ENCODE results near the gene E2F4. TPM values are rescaled to one million over a fixed set of nuclear protein-coding genes. Genes with fewer than 3 reads are reported as not detected.

E2F4 gene
- total and polyA plus RNA-seq, 2 of the 8 experiments (the other 6 are each of a cell fraction or from before 2014, with no cell fraction given), result 79.9 to 157 TPM

GRCh38 chr16:67145746-67146145 is 46.2 kb upstream of the E2F4 start:
- POLR2A ChIA-PET (ENCODE audit: partially characterized antibody), result interaction anchor here (1.0 kb wide), 1 partner anchor 26 kb away, joined by 3 read pairs; no protein-coding TSS in a partner anchor

More at GRCh38 chr16:67145746-67146145, 46.2 kb upstream of the E2F4 start:
- no peak overlapping the region for H2AFZ ChIP-seq (ENCODE audit: low read length)
- H2BK15ac ChIP-seq (ENCODE audit: low read length), result no peak overlapping the region
- H3K23ac ChIP-seq (ENCODE audit: insufficient read length), result no peak overlapping the region
- H3K36me3 ChIP-seq (ENCODE audit: control insufficient read depth in 2 of 4, insufficient read depth in 4 of 4, low read length in 3 of 4), result peaks cover 13 to 42% (median 33%) of the 10 kb centered on the region in 4 experiments; a peak in 7 of 8 replicates
- H3K27me3 ChIP-seq (replicated peaks in 1 of 4; ENCODE audit: control insufficient read depth in 3 of 4, extremely low read depth in 1 of 4, insufficient read depth in 3 of 4, low read length in 3 of 4), result peaks cover 0 to 6% (median under 1%) of the 10 kb centered on the region in 4 experiments; a peak in 4 of 7 replicates
- H3K79me1 ChIP-seq (ENCODE audit: low read depth, low read length), result no peaks in the 10 kb centered on the region
- H2BK20ac ChIP-seq (ENCODE audit: low read length), result no peak overlapping the region
- peaks cover 3 to 20% of the 10 kb centered on the region in 2 experiments for H4K20me1 ChIP-seq (replicated peaks in 1 of 2; ENCODE audit: control insufficient read depth in 1 of 2, insufficient read depth in 2 of 2, low read length in 2 of 2)
- H3K27ac ChIP-seq (ENCODE audit: low read depth, low read length), result no peak overlapping the region
- TF ChIP-seq TEAD4 (IDR thresholded peaks at IDR 0.05; ENCODE audit: low read depth, low read length) (no peak), SIRT6 (IDR thresholded peaks at IDR 0.05; ENCODE audit: low read length) (no peak), CBX5 (IDR thresholded peaks at IDR 0.05; ENCODE audit: low read depth, low read length) (no peak), CBX8 (IDR thresholded peaks at IDR 0.05; ENCODE audit: borderline replicate concordance, low read depth, low read length) (no peak), SIN3A (conservative IDR thresholded peaks at IDR 0.05 in 1 of 2, IDR thresholded peaks at IDR 0.05 in 1 of 2; ENCODE audit: low read depth in 1 of 2, low read length in 2 of 2) (no peak), RBBP5 (IDR thresholded peaks at IDR 0.05; ENCODE audit: borderline replicate concordance, low read depth, low read length) (no peak), NRF1 (IDR thresholded peaks at IDR 0.05; ENCODE audit: low read depth, low read length) (no peak), RFX5 (IDR thresholded peaks at IDR 0.05; ENCODE audit: borderline replicate concordance, low read depth, low read length) (no peak), GABPA (IDR thresholded peaks at IDR 0.05; ENCODE audit: borderline replicate concordance, insufficient read depth, low read length) (no peak), BACH1 (IDR thresholded peaks at IDR 0.05; ENCODE audit: low read length) (no peak), SIX5 (IDR thresholded peaks at IDR 0.05; ENCODE audit: low read depth, low read length) (no peak)
- no peak for FAIRE-seq
- no peak overlapping the region for H3K56ac ChIP-seq (replicated peaks; ENCODE audit: insufficient read length, low read depth, low read length)
- H4K5ac ChIP-seq (ENCODE audit: insufficient read length, low read depth, low read length), result no peak overlapping the region
- 100% methylated on average over 2 of the region's 2 CpGs; no CpG with 5 or more reads in 1 of the 2 experiments for WGBS, 2 experiments (ENCODE audit: extremely low coverage in 1 of 2, insufficient coverage in 1 of 2, insufficient read length in 1 of 2, insufficient replicate concordance in 2 of 2, low coverage in 1 of 2, low lambda C conversion rate in 2 of 2, missing lambda C conversion rate in 1 of 2)
- H2BK5ac ChIP-seq (ENCODE audit: low read depth, low read length), result no peak overlapping the region
- no peak for DNase-seq (ENCODE audit: low read depth in 1 of 2, low spot score in 2 of 2)
- no peak overlapping the region for H2AK5ac ChIP-seq (ENCODE audit: low read depth, low read length)
- H3K4me1 ChIP-seq (replicated peaks in 1 of 4; ENCODE audit: control insufficient read depth in 3 of 4, insufficient read depth in 4 of 4, low read length in 3 of 4), result peaks cover 0 to 5% (median 4%) of the 10 kb centered on the region in 4 experiments; a peak in 4 of 7 replicates
- no peak overlapping the region for H4K91ac ChIP-seq (replicated peaks; ENCODE audit: insufficient read length, low read length)
- no peak overlapping the region for H3K4me2 ChIP-seq (ENCODE audit: insufficient read depth in 1 of 2, low read depth in 2 of 2, low read length in 2 of 2)
- H4K8ac ChIP-seq (ENCODE audit: extremely low read depth, insufficient read depth, low read length), result no peak overlapping the region
- H2BK120ac ChIP-seq (replicated peaks; ENCODE audit: low read depth, low read length), result no peak overlapping the region
- no peak overlapping the region for H3K14ac ChIP-seq (ENCODE audit: insufficient read length)
- CTCF ChIA-PET (ENCODE audit: partially characterized antibody), result interaction anchor here (1.4 to 3.1 kb wide), 4 partner anchors 10 to 128 kb away, joined by 3 to 12 read pairs (median 6); no protein-coding TSS in a partner anchor
- H3K18ac ChIP-seq (ENCODE audit: extremely low read depth, low read length), result no peak overlapping the region
- no peak overlapping the region for H3K4me3 ChIP-seq (ENCODE audit: extremely low read depth in 1 of 4, insufficient read depth in 2 of 4, low read depth in 3 of 4, low read length in 4 of 4)
- H2BK12ac ChIP-seq (ENCODE audit: low read depth, low read length), result no peak overlapping the region
- H3K9me3 ChIP-seq (ENCODE audit: insufficient read depth in 2 of 2, low read depth in 1 of 2, low read length in 1 of 2), result no peaks in the 10 kb centered on the region; a peak in 1 of 4 replicates
- no peaks in the 10 kb centered on the region for H3K79me2 ChIP-seq (ENCODE audit: control insufficient read depth in 1 of 2, insufficient read depth in 2 of 2, low read length in 2 of 2)
- H3K23me2 ChIP-seq (ENCODE audit: low read depth, low read length), result peaks cover 10% of the 10 kb centered on the region; the same call in 1 of the 2 replicates
- no peak overlapping the region for H3K4ac ChIP-seq (replicated peaks; ENCODE audit: insufficient read length, low read depth, low read length)
- no peak overlapping the region for H3K9ac ChIP-seq (replicated peaks in 1 of 4; ENCODE audit: extremely low read depth in 1 of 4, low read depth in 3 of 4, low read length in 3 of 4)
